HuH-7 (cell line): ENCODE results near the gene YPEL2.

Experiments used
- DNase-seq: peaks from one replicate; pipeline ENCODE4 v3.0.0; 2011; ENCODE audit warnings: low spot score

YPEL2 gene

DNA sequence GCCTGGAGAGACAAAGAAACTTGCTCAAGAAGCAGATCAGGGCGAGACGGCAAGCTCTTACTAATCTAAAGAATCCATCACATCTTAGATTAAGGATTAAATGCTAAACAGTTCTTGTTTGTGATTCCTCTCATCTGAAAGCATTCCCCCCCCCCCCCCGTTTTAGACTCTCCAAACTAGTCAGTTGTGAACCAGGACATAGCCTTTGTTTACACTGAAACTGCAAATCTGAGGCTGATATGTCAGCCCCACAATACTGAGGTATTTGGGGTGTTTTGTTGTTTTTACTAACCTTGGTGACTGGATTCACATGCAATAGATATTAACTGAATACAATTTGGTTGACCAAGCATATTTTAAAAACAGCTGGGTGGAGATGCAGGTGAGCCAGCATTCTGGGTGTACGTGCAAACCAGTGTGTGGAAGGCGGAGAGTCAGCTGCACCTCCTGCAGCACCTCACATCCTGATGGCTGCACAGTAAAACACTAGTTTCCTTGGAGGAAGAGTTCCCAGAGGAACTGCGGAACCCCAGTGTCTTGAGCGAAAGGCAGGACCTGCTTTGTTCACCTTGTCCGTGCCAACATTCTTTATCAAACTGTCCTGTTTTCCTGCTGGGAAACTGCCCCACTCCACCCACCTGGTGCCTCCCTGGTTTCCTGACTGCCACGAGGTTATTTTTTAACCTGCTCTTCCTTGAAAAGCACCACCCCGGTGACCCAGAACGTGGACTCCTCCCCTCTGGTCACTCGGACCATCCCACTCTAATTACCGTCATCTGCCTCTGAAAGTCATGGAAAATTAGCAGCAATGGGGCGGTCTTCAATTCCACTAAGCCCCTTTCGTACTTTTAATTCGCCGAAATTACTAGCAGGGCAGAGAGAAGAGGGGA is 1.2 kb upstream of the YPEL2 start:
- peak; percentile 74 for DNase-seq

GRCh38 chr17:59331929-59332748 is 684 bp downstream of the YPEL2 start:
- DNase-seq, result no peak

DNA sequence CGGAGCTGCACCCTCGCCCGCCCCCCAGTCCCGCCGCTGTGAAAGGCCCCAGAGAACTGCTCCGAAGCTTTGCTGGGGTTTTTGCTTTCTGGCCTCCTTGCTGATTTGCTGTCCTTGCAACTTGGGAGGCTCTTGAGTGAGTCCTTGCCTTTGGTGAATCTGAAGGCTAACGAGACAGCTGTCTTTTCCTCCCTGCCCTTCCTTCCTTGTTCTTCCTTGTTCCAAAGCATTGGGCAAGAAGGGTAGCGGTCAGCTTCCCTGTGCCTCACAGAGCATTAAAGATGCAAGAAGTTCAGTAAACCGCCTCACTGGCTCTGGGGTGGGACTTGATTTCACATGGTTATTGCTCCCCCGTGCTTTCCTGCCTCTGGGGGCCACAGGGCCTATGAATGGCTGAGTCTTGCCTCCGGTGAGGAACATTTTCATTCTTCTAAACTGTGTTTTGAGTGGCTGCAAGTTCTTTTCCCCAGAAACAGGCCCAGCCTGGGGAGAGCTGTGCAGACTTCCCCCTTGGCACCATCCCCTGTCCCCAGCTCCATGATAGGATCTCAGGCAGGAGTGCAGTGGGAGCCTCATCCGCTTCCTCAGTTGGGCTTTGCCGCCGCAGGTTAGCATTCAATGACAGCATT is 1.4 kb downstream of the YPEL2 start:
- DNase-seq, result no peak

GRCh38 chr17:59333836-59334235 is 2.4 kb downstream of the YPEL2 start:
- no peak for DNase-seq

- DNase-seq, result no peak
These were observed 4.2 kb downstream of the YPEL2 start for GRCh38 chr17:59335685-59336084.

DNA sequence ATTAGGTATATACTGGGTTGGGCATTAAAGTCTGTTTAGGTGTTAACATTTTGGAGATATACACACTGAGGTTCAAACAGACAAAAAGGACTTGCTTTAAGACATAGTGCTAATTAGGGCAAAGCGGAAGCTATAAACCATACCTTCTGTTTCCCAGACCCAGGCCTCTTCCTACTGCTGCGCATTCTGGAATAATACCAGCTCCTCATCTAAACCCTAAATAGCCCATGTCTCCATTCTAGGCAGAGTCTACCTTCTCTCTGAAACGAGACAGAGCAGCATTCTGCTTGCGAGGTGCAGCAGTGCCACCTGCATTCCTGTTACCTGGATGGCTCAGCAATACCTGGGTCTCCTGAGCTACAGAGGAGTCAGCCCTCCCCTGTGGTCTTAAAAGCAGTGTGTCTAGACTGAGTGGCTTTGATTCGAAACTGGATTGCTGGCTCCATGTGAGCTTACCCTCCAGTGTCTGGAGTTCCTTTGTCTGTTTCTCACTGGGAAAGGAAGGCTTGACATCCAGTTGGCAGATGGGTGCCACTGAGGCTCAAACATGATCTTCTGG is 6.4 kb downstream of the YPEL2 start:
- DNase-seq, result no peak

- no peak for DNase-seq
These were observed 7.0 kb downstream of the YPEL2 start for GRCh38 chr17:59338498-59338897.

GRCh38 chr17:59341922-59342321 is 10.5 kb downstream of the YPEL2 start:
- no peak for DNase-seq

GRCh38 chr17:59342681-59343131 is 11.3 kb downstream of the YPEL2 start:
- DNase-seq, result no peak

GRCh38 chr17:59345476-59345875 is 14.0 kb downstream of the YPEL2 start:
- DNase-seq, result no peak

GRCh38 chr17:59346341-59346740 is 14.9 kb downstream of the YPEL2 start:
- no peak for DNase-seq

- no peak for DNase-seq
These were observed 15.5 kb downstream of the YPEL2 start for GRCh38 chr17:59346876-59347407.

DNA sequence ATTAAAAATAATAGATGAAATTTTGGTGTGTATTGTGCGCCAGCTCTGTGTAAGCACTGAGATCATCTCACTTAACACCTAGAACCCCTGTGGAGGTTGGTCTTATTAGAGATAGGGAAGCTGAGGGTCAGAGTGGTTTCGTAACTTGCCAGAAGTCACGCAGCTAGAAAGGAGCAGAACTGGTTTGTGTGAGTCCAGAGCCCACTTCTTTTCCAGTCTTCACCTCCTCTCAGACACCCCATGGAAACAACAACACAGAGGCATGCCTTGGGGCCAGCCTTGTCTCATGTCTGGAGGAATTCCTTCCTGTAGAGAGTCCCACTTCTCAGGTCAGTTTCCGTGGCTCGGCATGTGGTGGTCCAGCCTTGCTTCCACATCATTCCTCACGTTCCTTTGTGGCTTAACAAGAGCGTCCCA is 16.5 kb downstream of the YPEL2 start:
- DNase-seq, result no peak

DNA sequence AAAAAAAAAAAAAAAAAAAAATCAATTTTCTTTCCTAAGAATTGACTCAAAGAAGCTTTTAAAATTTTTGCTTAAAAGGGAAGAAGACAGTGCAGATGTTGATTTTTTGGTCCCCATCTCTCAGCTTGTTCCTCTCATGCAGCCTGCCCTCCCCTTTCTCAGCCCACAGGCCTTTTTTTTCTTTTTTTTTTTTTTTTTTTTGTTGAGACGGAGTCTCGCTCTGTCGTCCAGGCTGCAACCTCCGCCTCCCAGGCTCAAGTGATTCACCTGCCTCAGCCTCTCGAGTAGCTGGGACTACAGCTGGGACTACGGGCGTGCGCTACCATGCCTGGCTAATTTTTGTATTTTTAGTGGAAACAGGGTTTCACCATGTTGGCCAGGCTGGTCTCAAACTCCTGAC is 17.7 kb downstream of the YPEL2 start:
- DNase-seq, result no peak

DNA sequence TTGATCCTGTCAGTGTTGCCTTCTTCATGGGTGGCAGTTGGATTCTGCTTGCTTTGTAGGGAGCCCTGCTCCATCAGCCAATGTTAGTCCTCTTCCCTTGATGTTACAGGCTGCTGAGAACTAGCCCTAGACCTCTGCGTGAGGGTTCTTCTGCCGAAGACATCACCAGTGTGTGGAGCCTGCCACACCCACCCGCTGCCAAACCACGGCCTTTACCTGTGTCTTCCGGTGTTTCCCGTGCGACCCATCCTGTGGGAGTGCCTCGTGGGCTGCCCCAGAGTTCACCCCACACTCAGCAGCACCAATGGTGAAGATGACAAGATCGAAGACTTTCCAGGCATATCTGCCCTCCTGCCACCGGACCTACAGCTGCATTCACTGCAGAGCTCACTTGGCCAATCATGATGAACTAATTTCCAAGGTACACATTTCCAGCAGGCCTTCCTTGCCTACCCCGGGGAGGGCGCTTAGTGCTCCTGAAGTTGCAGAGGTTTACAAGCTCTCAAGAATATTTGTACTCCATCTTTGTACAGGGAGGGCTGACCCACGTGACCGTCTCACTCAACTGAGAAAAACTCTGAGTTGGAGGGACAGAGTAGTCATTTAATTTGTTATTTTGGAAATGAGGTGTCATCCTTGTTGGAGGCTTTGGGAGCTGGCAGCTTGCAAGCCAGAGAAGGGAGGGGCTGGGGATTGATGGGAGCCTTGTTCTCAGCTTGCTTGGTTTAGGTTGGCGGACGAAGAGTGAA is 21.8 kb downstream of the YPEL2 start:
- no peak for DNase-seq

DNA sequence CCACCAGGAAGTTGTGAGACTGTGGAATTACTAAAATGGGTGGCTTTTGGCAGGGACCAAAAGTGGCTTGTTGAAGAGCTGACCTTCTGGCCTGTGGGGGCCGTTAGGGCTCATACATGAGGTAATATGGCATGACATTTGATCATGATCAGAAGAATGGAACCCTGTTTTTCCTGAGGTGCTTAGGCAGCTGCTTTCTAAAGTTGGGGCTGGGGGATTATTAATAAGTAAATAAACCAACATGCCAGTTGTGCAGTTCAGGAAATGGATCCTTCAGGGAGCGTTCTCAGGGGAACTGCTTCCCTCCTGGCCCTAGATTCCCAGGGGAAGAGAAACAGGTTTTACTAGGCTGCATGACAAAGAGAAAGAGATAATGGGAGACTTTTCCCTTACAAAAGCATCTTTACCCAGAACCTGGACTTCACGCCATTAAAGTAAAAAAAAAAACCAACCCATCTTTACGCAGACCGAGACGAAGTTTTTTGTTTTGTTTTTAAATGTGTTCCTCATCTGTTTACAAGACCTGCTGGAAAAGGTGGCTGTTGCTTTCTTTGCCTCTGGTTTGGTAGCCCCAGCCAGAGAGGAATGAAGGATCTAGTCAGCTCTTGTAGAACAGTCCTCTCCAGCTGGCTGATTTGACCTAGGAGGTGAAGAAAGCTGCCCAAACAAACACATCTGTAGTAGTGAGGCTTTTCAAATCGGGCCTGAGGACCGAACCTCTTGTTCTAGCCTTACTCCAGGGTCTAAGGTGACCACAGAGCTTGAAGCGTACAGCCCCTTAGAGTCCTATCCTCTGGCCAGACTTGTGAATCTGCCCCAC is 22.7 kb downstream of the YPEL2 start:
- no peak for DNase-seq

DNA sequence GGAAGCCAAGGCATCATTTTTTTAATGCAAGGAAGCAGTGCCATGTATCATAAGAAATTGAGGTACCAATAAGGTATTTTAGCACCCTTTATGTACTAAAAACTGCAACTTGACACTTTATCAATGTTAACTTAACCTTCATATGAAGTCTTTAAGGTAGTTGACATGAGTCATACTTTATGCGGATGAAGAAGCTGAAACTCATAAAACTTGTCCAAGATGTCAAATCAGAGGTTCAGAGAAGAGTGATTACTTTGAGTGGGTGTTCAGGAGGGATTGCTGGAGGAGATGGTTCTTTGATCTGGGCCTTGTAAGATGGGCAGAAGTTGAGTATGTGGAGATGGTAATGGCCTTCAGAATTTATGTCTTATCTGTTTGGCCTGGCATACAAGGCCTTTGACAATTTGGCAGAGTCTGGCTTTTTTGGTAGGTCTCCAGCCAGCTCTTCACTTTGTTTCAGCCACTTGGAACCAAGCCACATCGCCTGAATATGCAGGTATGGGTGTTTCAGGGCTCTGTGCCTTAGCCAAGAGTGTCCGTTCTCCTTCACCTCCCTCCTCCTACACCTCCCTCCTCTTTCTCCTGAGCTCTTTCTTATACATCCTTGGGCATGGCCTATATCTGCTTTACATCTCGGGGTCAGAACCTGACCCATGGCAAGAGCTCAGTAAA is 23.7 kb downstream of the YPEL2 start:
- no peak for DNase-seq

GRCh38 chr17:59355702-59356325 is 24.4 kb downstream of the YPEL2 start:
- no peak for DNase-seq

DNA sequence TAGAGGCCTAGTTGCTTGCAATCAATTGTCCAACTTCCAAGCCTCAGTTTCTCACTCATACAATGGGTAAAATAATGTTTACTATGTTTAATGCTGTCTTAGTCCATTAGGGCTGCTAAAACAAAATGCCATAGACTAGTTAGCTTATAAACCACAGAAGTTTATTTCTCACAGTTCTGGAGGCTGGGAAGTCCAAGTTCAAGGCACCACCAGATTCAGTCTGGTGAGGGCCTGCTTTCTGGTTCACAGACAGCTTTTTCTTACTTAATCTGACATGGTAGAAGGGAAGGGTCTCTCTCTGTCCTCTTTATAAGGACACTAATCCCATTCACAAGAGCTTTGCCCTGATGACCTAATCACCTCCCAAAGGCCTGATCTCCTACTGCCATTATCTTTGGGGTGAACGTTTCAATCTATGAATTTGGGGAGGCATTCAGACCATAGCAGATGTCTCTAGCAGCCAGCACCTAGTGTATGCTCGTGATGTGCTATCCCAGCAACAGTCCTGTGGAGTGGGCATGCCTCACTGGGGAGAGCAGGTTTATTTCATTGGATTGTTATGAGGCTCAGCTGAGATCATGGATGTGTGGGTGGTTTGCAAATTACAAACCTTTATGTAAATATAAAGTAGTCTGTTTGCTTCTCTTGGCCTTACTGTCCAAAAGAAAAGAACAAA is 25.2 kb downstream of the YPEL2 start:
- DNase-seq, result no peak
